Caco-2 (cell line): Measurements from ENCODE around the gene CFAP119. TPM values are rescaled to one million over a fixed set of nuclear protein-coding genes. Genes with fewer than 3 reads are reported as not detected.
A peak's percentile ranks its signal among the peaks of the same experiment; 100 is the strongest.

ENCODE experiments used
- BruUV-seq: library from RNA; stranded (reverse); fragments of 400-500 nt; replicated peaks from 2 replicates; lab custom pipeline; 2021; lab: Mats Ljungman, UMichigan
- CTCF ChIA-PET: fragments of 300-600 bp; sonication (Branson Sonifier 250); formaldehyde crosslinking; loops from one replicate; lab custom pipeline; 2022; ENCODE audit warnings: antibody characterized with exemption; lab: Charles Lee
- POLR2A ChIA-PET: fragments of 300-600 bp; sonication (Branson Sonifier 250); formaldehyde crosslinking; loops from one replicate; lab custom pipeline; 2022; ENCODE audit warnings: antibody characterized with exemption; lab: Charles Lee
- DNase-seq, 2 experiments: peaks; one replicate each; pipeline versions ENCODE4 v3.0.0 to v3.0.0-alpha.2; 2020 to 2022
- H3K27me3 ChIP-seq: replicated peaks from 2 replicates; pipeline ENCODE4 v1.6.0; 2011; ENCODE audit warnings: low read length; ENCODE audit not compliant: control insufficient read depth, insufficient read depth
- H3K36me3 ChIP-seq: 2 replicates; pipeline ENCODE4 v1.5.1; 2011; ENCODE audit warnings: low read length; ENCODE audit not compliant: control insufficient read depth, insufficient read depth
- H3K4me1 ChIP-seq: fragments of 250-450 bp; sonication (Bioruptor Pico); 2 replicates; pipeline ENCODE4 v1.5.1; 2020; ENCODE audit warnings: mild to moderate bottlenecking
- H3K4me3 ChIP-seq: 2 replicates; pipeline ENCODE4 v1.5.1; 2011; ENCODE audit warnings: low read depth, mild to moderate bottlenecking, control low read depth, low read length
- H3K9me3 ChIP-seq: fragments of 250-450 bp; sonication (Bioruptor Pico); 2 replicates; pipeline ENCODE4 v1.5.1; 2020; ENCODE audit warnings: mild to moderate bottlenecking, moderate library complexity
- H3K27ac Mint-ChIP-seq: one replicate; pipeline ENCODE4 v1.8.0; 2022; ENCODE audit warnings: mixed read lengths; ENCODE audit not compliant: unreplicated experiment
- H3K27me3 Mint-ChIP-seq: one replicate; pipeline ENCODE4 v1.8.0; 2022; ENCODE audit warnings: mixed read lengths; ENCODE audit not compliant: insufficient read depth, unreplicated experiment
- H3K36me3 Mint-ChIP-seq: one replicate; pipeline ENCODE4 v1.8.0; 2022; ENCODE audit warnings: mild to moderate bottlenecking, mixed read lengths; ENCODE audit not compliant: insufficient read depth, unreplicated experiment
- H3K4me1 Mint-ChIP-seq: one replicate; pipeline ENCODE4 v1.8.0; 2022; ENCODE audit warnings: low read depth, mixed read lengths; ENCODE audit not compliant: unreplicated experiment
- H3K4me3 Mint-ChIP-seq: one replicate; pipeline ENCODE4 v1.8.0; 2022; ENCODE audit warnings: mild to moderate bottlenecking, moderate library complexity, mixed read lengths; ENCODE audit not compliant: unreplicated experiment
- H3K9me3 Mint-ChIP-seq: one replicate; pipeline ENCODE4 v1.8.0; 2022; ENCODE audit warnings: mixed read lengths; ENCODE audit not compliant: unreplicated experiment
- CTCF ChIP-seq, 2 experiments: fragments of 200-600 bp in 1 of 2; IDR thresholded peaks; 1 replicate in 1 of 2; 2 replicates in 1 of 2; pipeline versions ENCODE4 v1.5.1 to v1.8.0; 2011 to 2022; ENCODE audit warnings: antibody characterized with exemption in 1 of 2, control low read depth in 1 of 2, inconsistent platforms in 1 of 2, low read depth in 1 of 2, low read length in 1 of 2, mild to moderate bottlenecking in 1 of 2, moderate library complexity in 1 of 2; ENCODE audit not compliant: insufficient read depth in 1 of 2, severe bottlenecking in 1 of 2, unreplicated experiment in 1 of 2
- intact Hi-C: fragments of 100-400 bp; cut with micrococcal nuclease; formaldehyde crosslinking; loops from one replicate; pipeline ENCODE4 v1.10.0; 2022; ENCODE audit not compliant: unreplicated experiment
- total RNA-seq: library from RNA; stranded (reverse); gene quantifications from 2 replicates; pipeline ENCODE4 v1.2.3, GENCODE V29; 2022

CFAP119 gene
- total RNA-seq, 1 experiment from 2014 or later: 4.0 TPM

- Histone ChIP-seq H3K9me3 (no peaks in the 10 kb centered on the region), H3K4me1 (peaks cover 15% of the 10 kb centered on the region; the same call in 1 of the 2 replicates), H3K27me3 (no peaks in the 10 kb centered on the region), H3K36me3 (peaks cover 8% of the 10 kb centered on the region), H3K4me3 (peak overlapping the region; percentile 84)
- POLR2A ChIA-PET: interaction anchor here (0.6 to 1.1 kb wide), 2 partner anchors 12 to 43 kb away, joined by 4 read pairs; partner anchors contain the start of gene PHKG2
- no peaks in the 10 kb centered on the region for H3K9me3 Mint-ChIP-seq
- TF ChIP-seq CTCF (IDR thresholded peaks at IDR 0.05; ENCODE audit: insufficient read depth in 1 of 2, low read depth in 1 of 2, low read length in 1 of 2, severe bottlenecking in 1 of 2, unreplicated experiment in 1 of 2): no peak
- peaks cover 66% of the 10 kb centered on the region for H3K36me3 Mint-ChIP-seq
- peak overlapping the region; percentile 73 for H3K27ac Mint-ChIP-seq
- no peaks in the 10 kb centered on the region for H3K27me3 Mint-ChIP-seq
- intact Hi-C loops: no loop called here
- DNase-seq: no peak
- H3K4me3 Mint-ChIP-seq: peak overlapping the region; percentile 87
- CTCF ChIA-PET: no interaction called here
- BruUV-seq: TSS peak; percentile 33
- H3K4me1 Mint-ChIP-seq: peaks cover 4% of the 10 kb centered on the region
These were observed 1.1 kb downstream of the CFAP119 start for GRCh38 chr16:30760577-30761426.

- no peaks in the 10 kb centered on the region for H3K9me3 Mint-ChIP-seq
- ChIA-PET POLR2A (interaction anchor here (0.6 to 1.1 kb wide), 4 partner anchors 11 to 42 kb away, joined by 3 to 4 read pairs (median 4); partner anchors contain the start of gene PHKG2), CTCF (interaction anchor here (0.6 kb wide), 1 partner anchor 185 kb away, joined by 5 read pairs; no protein-coding TSS in a partner anchor)
- H3K36me3 Mint-ChIP-seq: peaks cover 59% of the 10 kb centered on the region
- H3K27me3 Mint-ChIP-seq: no peaks in the 10 kb centered on the region
- no peaks in the 10 kb centered on the region for H3K9me3 ChIP-seq
- H3K27me3 ChIP-seq: no peaks in the 10 kb centered on the region
- peaks cover 15% of the 10 kb centered on the region; the same call in 1 of the 2 replicates for H3K4me1 ChIP-seq
- TF ChIP-seq CTCF (IDR thresholded peaks at IDR 0.05; ENCODE audit: insufficient read depth in 1 of 2, low read depth in 1 of 2, low read length in 1 of 2, severe bottlenecking in 1 of 2, unreplicated experiment in 1 of 2): no peak
- H3K27ac Mint-ChIP-seq: peak overlapping the region; percentile 73
- H3K4me1 Mint-ChIP-seq: peaks cover 4% of the 10 kb centered on the region
- intact Hi-C loops: no loop called here
- H3K36me3 ChIP-seq: peaks cover 6% of the 10 kb centered on the region
- peak overlapping the region; percentile 87 for H3K4me3 Mint-ChIP-seq
- DNase-seq: no peak
- H3K4me3 ChIP-seq: no peak overlapping the region
- BruUV-seq: no TSS peak
These were observed 1.8 kb downstream of the CFAP119 start for GRCh38 chr16:30760001-30760559.

GRCh38 chr16:30758988-30759491 lies 2.8 kb downstream of the CFAP119 start:
- intact Hi-C loops: no loop called here
- Mint-ChIP-seq H3K9me3 (no peaks in the 10 kb centered on the region), H3K27ac (no peak overlapping the region), H3K27me3 (no peaks in the 10 kb centered on the region), H3K4me3 (no peak overlapping the region), H3K36me3 (peaks cover 57% of the 10 kb centered on the region), H3K4me1 (peaks cover 4% of the 10 kb centered on the region)
- H3K27me3 ChIP-seq: no peaks in the 10 kb centered on the region
- H3K9me3 ChIP-seq: no peaks in the 10 kb centered on the region
- no peaks in the 10 kb centered on the region; the same call in 1 of the 2 replicates for H3K36me3 ChIP-seq
- BruUV-seq: no TSS peak
- no peak overlapping the region for H3K4me3 ChIP-seq
- TF ChIP-seq CTCF (IDR thresholded peaks at IDR 0.05; ENCODE audit: insufficient read depth in 1 of 2, low read depth in 1 of 2, low read length in 1 of 2, severe bottlenecking in 1 of 2, unreplicated experiment in 1 of 2): no peak
- ChIA-PET CTCF (interaction anchor here (0.6 kb wide), 1 partner anchor 186 kb away, joined by 5 read pairs; no protein-coding TSS in a partner anchor), POLR2A (interaction anchor here (0.8 to 1.1 kb wide), 2 partner anchors 10 to 11 kb away, joined by 4 read pairs; partner anchors contain the start of gene PHKG2)
- DNase-seq: no peak
- H3K4me1 ChIP-seq: peaks cover 15% of the 10 kb centered on the region; the same call in 1 of the 2 replicates
